Umbilical cord (tissue), 2 donors: ENCODE data around the gene GRM8. TPM values are rescaled to one million over a fixed set of nuclear protein-coding genes. Genes with fewer than 3 reads are reported as not detected.
"Not testable (repeated sequence)": the region's sequence is repeated elsewhere in the genome, so short reads cannot be mapped to it uniquely, and the experiment has no call there.

ENCODE experiments used
- DNase-seq: peaks from one replicate; pipeline ENCODE4 v3.0.0-alpha.2; 2015; ENCODE audit warnings: low spot score
- total RNA-seq: library from RNA; depleted of rRNA; stranded (reverse); fragments of >200 nt; gene quantifications from one replicate; pipeline ENCODE4 v1.2.3, GENCODE V29; 2014; ENCODE audit warnings: low replicate concordance; ENCODE audit not compliant: insufficient read depth

GRM8 gene
- total RNA-seq, 1 donor from 2014 or later: 4.1 TPM

DNA sequence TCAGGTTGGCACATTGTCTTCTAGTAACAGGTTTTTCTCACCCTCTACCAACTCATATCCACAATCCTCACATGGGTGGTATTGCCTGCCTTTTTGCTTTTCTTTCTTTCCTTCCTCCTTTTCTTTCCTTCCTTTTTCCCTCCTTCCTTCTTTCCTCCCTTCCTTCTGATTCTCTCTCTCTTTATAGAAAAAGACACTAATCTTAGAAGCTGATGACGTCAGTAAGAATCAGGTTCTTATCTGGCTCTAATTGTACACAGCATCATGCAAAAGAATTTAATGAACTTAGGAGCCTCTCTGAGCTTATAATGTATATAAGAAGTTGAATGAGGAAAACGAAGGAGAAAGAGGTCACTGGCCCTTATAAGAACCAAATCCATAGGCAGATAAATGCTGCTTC, 328.3 kb downstream of the GRM8 start:
- no peak for DNase-seq

- not testable (repeated sequence) for DNase-seq
These were observed 341.1 kb downstream of the GRM8 start for GRCh38 chr7:126911627-126912026.

DNA sequence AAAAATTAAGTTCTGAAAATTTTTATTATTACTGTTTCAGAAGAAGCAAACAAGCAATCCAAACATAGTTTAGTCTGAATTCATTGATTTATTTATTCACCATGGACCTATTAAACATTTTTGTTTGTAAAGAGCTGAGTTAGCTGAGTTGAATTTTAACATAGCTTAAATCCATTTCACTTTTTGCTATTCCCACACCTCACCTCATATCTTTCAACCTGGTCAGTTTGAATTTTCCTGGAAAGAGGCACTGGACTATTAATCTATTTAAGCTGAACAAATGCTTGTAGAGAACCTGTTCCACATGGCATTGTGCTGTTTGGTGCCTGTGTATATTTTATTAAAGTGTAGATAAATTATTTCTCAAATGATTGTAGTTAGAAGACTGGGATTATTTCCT, 344.2 kb downstream of the GRM8 start:
- not testable (repeated sequence) for DNase-seq

DNA sequence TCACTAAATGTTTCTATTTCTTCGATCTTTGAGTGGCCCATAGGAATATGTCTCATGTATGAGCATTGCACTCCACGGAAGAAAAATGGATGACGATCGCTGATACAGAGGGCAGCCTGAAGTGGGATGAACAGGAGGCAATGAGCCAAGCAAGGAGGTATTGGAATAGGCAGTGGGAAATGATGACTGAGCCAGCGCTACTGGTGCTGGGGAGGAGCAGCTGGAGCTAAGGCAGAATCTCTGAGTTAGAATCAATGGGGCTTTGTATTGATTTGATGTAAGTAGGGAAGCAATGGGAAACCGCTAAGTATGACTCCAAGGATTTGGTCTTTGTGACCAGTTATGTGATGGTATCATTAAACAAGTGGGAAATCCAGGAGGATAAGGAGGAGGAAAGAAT, 345.1 kb downstream of the GRM8 start:
- not testable (repeated sequence) for DNase-seq

DNA sequence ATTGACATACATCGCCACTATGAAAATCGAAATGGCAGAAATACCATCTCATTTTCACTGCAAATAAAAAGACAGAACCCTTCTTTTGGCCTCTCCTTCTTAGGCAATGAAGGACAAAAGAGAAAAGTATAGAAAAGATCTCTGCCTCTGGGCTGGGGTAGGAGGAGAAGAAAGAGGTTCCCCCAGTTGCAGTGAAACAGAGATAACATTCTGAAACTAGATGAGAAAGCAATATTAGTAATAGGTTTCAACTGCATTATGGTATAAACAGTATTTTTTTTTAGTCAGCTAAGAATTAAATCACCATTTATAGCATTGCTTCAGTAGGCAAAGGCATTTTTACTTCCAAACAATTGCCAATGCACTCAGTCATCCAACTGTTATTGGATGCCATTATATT, 347.5 kb downstream of the GRM8 start:
- DNase-seq: not testable (repeated sequence)

- DNase-seq: not testable (repeated sequence)
These were observed 351.5 kb downstream of the GRM8 start for GRCh38 chr7:126901041-126901765.

- not testable (repeated sequence) for DNase-seq
These were observed 364.8 kb downstream of the GRM8 start for GRCh38 chr7:126887980-126888379.

DNA sequence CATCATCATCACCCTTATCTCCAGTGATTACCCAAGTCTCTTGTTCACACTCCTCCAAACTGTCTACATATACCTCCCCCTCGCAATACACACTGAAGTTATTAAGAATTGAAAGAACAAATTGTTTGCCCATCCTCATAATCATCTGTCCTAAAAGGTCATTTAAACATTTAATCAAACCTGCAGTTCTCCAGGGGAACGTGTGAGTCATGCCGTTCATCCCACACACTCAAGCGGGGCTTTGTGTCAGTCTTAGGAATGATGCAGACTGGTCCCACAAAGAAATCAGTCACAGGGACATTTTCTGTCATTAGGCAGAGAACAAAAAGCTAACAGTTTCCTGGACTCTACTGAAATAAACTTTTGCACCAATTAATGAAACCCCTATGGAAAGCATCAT, 365.2 kb downstream of the GRM8 start:
- not testable (repeated sequence) for DNase-seq

DNA sequence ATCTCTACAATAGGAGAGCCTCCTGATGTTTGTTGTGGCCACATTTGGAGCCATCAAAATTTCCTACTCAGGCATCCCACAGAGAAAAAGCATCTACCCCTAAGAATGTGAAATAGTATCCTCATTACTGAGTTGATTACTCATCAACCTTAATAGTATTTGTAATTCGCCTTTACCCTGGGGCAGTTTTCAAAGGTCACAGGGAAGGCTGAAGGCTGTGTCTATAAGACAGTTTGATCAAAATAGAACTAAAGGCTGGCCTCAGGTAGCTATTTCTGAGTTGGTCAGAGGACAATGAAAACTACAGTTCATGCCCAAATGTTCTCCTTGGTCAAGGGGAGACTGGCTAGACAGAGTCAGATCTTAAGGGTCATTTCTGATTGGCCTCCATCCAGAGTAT, 370.0 kb downstream of the GRM8 start:
- not testable (repeated sequence) for DNase-seq

DNA sequence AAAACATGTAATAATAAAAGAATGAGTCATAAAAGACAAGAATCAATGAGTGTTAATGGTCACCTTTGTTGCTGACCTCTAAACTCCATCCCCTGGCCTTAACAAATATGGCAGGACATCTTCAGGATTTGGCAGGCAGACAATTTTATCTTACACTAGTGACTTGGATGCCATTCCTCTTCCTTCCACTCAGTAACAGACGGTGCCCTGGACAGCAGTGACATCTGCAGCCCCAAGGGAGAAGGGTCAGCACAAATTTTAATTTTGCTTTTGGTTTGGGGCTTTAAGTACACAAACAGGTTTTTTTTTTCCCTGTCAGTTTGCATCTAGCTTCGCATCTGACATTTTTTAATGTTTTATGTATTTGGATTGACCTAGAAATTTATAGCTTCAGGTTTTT, 370.8 kb downstream of the GRM8 start:
- not testable (repeated sequence) for DNase-seq

GRCh38 chr7:126881315-126881714, 371.4 kb downstream of the GRM8 start:
- no peak for DNase-seq

- not testable (repeated sequence) for DNase-seq
These were observed 376.2 kb downstream of the GRM8 start for GRCh38 chr7:126876536-126876935.

- no peak for DNase-seq
These were observed 395.9 kb downstream of the GRM8 start for GRCh38 chr7:126856691-126857291.

GRCh38 chr7:126845331-126845730, 407.4 kb downstream of the GRM8 start:
- DNase-seq: no peak

DNA sequence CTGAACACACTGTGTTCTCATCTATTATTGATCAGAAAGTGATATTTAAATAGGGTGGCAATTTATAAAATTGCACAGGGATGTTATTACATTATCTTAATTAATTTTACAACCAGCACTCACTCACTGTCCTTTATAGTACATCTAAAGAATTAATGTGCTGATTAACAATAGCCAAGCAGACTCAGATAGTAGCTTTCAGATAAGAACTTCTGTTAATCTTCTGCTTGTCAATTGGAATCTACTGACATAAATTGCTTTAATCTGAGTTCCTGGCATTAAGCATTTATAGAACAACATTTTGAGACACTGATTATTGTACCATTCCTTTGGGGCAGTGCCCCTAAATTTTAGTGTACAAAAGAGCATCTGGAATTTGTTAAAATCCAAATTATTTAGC, 408.9 kb downstream of the GRM8 start:
- DNase-seq: no peak

- DNase-seq: no peak
These were observed 409.4 kb downstream of the GRM8 start for GRCh38 chr7:126843336-126843735.

DNA sequence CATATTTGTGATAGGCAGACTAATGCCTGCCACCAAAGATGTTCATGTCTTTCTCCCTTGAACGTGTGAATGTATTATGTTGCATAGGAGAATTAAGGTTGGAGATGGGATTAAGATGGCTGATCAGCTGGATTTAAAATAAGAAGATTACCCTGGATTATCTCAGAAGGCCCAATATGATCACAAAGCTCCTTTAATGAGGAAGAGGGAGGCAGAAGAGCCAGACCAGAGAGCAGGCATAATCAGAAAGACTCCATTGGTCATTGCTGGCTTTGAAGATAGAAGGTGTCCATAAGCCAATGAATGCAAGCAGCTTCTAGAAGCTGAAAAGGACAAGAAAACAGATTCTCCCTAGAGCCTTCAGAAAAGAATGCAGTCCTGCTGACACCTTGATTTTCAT, 410.3 kb downstream of the GRM8 start:
- DNase-seq: no peak

- DNase-seq: peak; percentile 5
These were observed 411.9 kb downstream of the GRM8 start for GRCh38 chr7:126840869-126841268.

- DNase-seq: no peak
These were observed 413.1 kb downstream of the GRM8 start for GRCh38 chr7:126839624-126840023.

- no peak for DNase-seq
These were observed 414.5 kb downstream of the GRM8 start for GRCh38 chr7:126838194-126838593.

GRCh38 chr7:126831241-126831640, 421.5 kb downstream of the GRM8 start:
- DNase-seq: not testable (repeated sequence)

- no peak for DNase-seq
These were observed 431.8 kb downstream of the GRM8 start for GRCh38 chr7:126820925-126821324.

- no peak for DNase-seq
These were observed 433.6 kb downstream of the GRM8 start for GRCh38 chr7:126819197-126819484.
